CD4-positive, alpha-beta T cell (primary cell): ENCODE measurements around the gene CACNA1D. TPM values are rescaled to one million over a fixed set of nuclear protein-coding genes. Genes with fewer than 3 reads are reported as not detected.
"Not testable (repeated sequence)": the region's sequence is repeated elsewhere in the genome, so short reads cannot be mapped to it uniquely, and the experiment has no call there.

Experiments used
- ATAC-seq: fragments of 200-7000 bp; cut with Tn5 transposase; one replicate; pipeline ENCODE4 v1.10.0; 2022; ENCODE audit warnings: mild to moderate bottlenecking; ENCODE audit not compliant: poor library complexity
- CTCF ChIA-PET: fragments of 350-600 bp; sonication (Branson Sonifier 250); formaldehyde crosslinking; loops from one replicate; lab custom pipeline; 2021; ENCODE audit warnings: antibody characterized with exemption, inconsistent platforms; lab: Charles Lee
- POLR2A ChIA-PET: fragments of 350-600 bp; sonication (Branson Sonifier 250); formaldehyde crosslinking; loops from one replicate; lab custom pipeline; 2021; ENCODE audit warnings: antibody characterized with exemption, inconsistent platforms; lab: Charles Lee
- DNase-seq, 14 experiments: peaks; one replicate each; pipeline ENCODE4 v3.0.0-alpha.2; 2013 to 2020; ENCODE audit warnings: mixed read lengths in 2 of 14
- H3K27ac ChIP-seq, 2 donors: one replicate each; pipeline versions ENCODE4 v1.5.1 to v1.7.0; 2013; ENCODE audit warnings: low read length in 2 of 2, low read depth in 1 of 2, mild to moderate bottlenecking in 1 of 2
- H3K27me3 ChIP-seq, 2 experiments: 1 replicate in 1 of 2; 2 replicates in 1 of 2; pipeline versions ENCODE4 v1.6.1 to v1.7.0; 2013; ENCODE audit warnings: low read length in 2 of 2, control low read depth in 1 of 2, mild to moderate bottlenecking in 1 of 2, moderate library complexity in 1 of 2; ENCODE audit not compliant: insufficient read depth in 2 of 2, control insufficient read depth in 1 of 2
- H3K36me3 ChIP-seq: one replicate; pipeline ENCODE4 v1.6.1; 2013; ENCODE audit warnings: low read length, control low read depth; ENCODE audit not compliant: insufficient read depth
- H3K4me1 ChIP-seq: one replicate; pipeline ENCODE4 v1.6.1; 2013; ENCODE audit warnings: low read length, control low read depth; ENCODE audit not compliant: insufficient read depth
- H3K4me3 ChIP-seq: one replicate; pipeline ENCODE4 v1.5.1; 2013; ENCODE audit warnings: mild to moderate bottlenecking, low read length, moderate library complexity
- H3K9me3 ChIP-seq, 2 experiments: 1 replicate in 1 of 2; 2 replicates in 1 of 2; pipeline versions ENCODE4 v1.6.1 to v1.7.0; 2013; ENCODE audit warnings: low read length in 2 of 2, mild to moderate bottlenecking in 2 of 2, control low read depth in 1 of 2, moderate library complexity in 1 of 2; ENCODE audit not compliant: control insufficient read depth in 1 of 2, insufficient read depth in 1 of 2
- H3K27ac Mint-ChIP-seq: one replicate; pipeline ENCODE4 v1.8.0; 2020; ENCODE audit warnings: mixed read lengths
- H3K27me3 Mint-ChIP-seq: one replicate; pipeline ENCODE4 v1.8.0; 2021; ENCODE audit warnings: mixed read lengths
- H3K36me3 Mint-ChIP-seq: one replicate; pipeline ENCODE4 v1.8.0; 2021; ENCODE audit warnings: low read depth, mixed read lengths
- H3K4me1 Mint-ChIP-seq: one replicate; pipeline ENCODE4 v1.8.0; 2021; ENCODE audit warnings: low read depth, mixed read lengths
- H3K4me3 Mint-ChIP-seq: one replicate; pipeline ENCODE4 v1.8.0; 2020; ENCODE audit warnings: mild to moderate bottlenecking, mixed read lengths
- H3K9me3 Mint-ChIP-seq: one replicate; pipeline ENCODE4 v1.8.0; 2020; ENCODE audit warnings: mixed read lengths
- intact Hi-C, 2 experiments: fragments of 100-400 bp; cut with DNase I in 1 of 2; cut with micrococcal nuclease in 1 of 2; formaldehyde crosslinking; loops; one replicate each; pipeline versions ENCODE4 v1.15.1 to v1.9.0; 2023 to 2025; cut with DNase I, micrococcal nuclease
- total RNA-seq, 174 experiments: library from RNA in 2 of 174; stranded (reverse) in 2 of 174; gene quantifications; one replicate each; pipeline ENCODE4 v1.2.3 and lab custom pipeline; 2021 to 2026
- TF ChIP-seq, protein P1 (sequence below): fragments of 200-600 bp; IDR thresholded peaks from one replicate; pipeline ENCODE4 v1.8.0; 2022; ENCODE audit warnings: antibody characterized with exemption, mild to moderate bottlenecking

The CACNA1D gene
- total RNA-seq, 2 experiments from 2014 or later: not detected

- Mint-ChIP-seq H3K36me3 (no peaks in the 10 kb centered on the region), H3K27ac (no peak overlapping the region), H3K4me3 (no peak overlapping the region), H3K27me3 (peaks cover 56% of the 10 kb centered on the region), H3K9me3 (peaks cover 15% of the 10 kb centered on the region), H3K4me1 (no peaks in the 10 kb centered on the region)
- intact Hi-C loops: no loop called here
- peaks cover 0 to 7% of the 10 kb centered on the region in 2 experiments for H3K27me3 ChIP-seq
- DNase-seq (no peak), ATAC-seq (no peak)
- ChIA-PET CTCF (no interaction called here), POLR2A (no interaction called here)
- H3K36me3 ChIP-seq: no peaks in the 10 kb centered on the region
- TF ChIP-seq, protein P1, sequence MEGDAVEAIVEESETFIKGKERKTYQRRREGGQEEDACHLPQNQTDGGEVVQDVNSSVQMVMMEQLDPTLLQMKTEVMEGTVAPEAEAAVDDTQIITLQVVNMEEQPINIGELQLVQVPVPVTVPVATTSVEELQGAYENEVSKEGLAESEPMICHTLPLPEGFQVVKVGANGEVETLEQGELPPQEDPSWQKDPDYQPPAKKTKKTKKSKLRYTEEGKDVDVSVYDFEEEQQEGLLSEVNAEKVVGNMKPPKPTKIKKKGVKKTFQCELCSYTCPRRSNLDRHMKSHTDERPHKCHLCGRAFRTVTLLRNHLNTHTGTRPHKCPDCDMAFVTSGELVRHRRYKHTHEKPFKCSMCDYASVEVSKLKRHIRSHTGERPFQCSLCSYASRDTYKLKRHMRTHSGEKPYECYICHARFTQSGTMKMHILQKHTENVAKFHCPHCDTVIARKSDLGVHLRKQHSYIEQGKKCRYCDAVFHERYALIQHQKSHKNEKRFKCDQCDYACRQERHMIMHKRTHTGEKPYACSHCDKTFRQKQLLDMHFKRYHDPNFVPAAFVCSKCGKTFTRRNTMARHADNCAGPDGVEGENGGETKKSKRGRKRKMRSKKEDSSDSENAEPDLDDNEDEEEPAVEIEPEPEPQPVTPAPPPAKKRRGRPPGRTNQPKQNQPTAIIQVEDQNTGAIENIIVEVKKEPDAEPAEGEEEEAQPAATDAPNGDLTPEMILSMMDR: no peak
- no peaks in the 10 kb centered on the region for H3K4me1 ChIP-seq
- H3K9me3 ChIP-seq: peaks cover 11 to 26% of the 10 kb centered on the region in 2 experiments
- no peak overlapping the region for H3K27ac ChIP-seq
- no peak overlapping the region for H3K4me3 ChIP-seq
Measured at GRCh38 chr3:53658613-53659193, 164.3 kb downstream of the CACNA1D start.

- intact Hi-C loops: no loop called here
- H3K4me1 Mint-ChIP-seq: no peaks in the 10 kb centered on the region
- Histone ChIP-seq H3K27me3 (peaks cover 0 to 7% of the 10 kb centered on the region in 2 experiments), H3K27ac (no peak overlapping the region), H3K4me3 (no peak overlapping the region), H3K9me3 (peaks cover 11 to 26% of the 10 kb centered on the region in 2 experiments), H3K36me3 (no peaks in the 10 kb centered on the region), H3K4me1 (no peaks in the 10 kb centered on the region)
- DNase-seq (no peak), ATAC-seq (no peak)
- no peaks in the 10 kb centered on the region for H3K36me3 Mint-ChIP-seq
- ChIA-PET CTCF (no interaction called here), POLR2A (no interaction called here)
- peaks cover 62% of the 10 kb centered on the region for H3K27me3 Mint-ChIP-seq
- H3K9me3 Mint-ChIP-seq: peaks cover 12% of the 10 kb centered on the region
- no peak overlapping the region for H3K27ac Mint-ChIP-seq
- TF ChIP-seq, protein P1: no peak
- H3K4me3 Mint-ChIP-seq: no peak overlapping the region
Measured at GRCh38 chr3:53659996-53660395, 165.6 kb downstream of the CACNA1D start.

DNA sequence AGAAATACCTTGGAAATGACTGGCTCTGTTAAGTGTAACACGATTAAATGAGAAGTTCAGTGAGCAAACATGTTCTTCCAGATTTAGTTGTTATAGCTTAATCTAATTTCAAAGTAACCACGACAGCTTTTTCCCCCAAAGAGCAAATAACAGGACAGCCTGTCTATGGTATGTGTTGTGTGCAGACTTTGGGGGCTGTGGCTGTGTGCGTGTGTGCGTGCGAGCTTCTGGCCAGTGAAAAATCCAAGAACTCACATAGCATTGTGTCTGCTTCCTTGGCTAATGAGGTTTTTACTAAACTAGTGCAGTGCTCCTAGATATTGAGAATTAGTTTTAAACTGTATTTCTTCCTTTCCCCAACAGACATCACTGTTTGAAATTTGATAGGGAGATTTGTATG lies 167.1 kb downstream of the CACNA1D start:
- CTCF ChIA-PET: no interaction called here
- Mint-ChIP-seq H3K27ac (no peak overlapping the region), H3K36me3 (no peaks in the 10 kb centered on the region), H3K9me3 (peaks cover 5% of the 10 kb centered on the region), H3K27me3 (peaks cover 63% of the 10 kb centered on the region), H3K4me3 (no peak overlapping the region), H3K4me1 (no peaks in the 10 kb centered on the region)
- no peak overlapping the region for H3K27ac ChIP-seq
- DNase-seq (no peak), ATAC-seq (no peak)
- intact Hi-C loops: no loop called here
- H3K4me1 ChIP-seq: no peaks in the 10 kb centered on the region
- POLR2A ChIA-PET: no interaction called here
- TF ChIP-seq, protein P1: no peak
- H3K9me3 ChIP-seq: peaks cover 11 to 30% of the 10 kb centered on the region in 2 experiments
- H3K27me3 ChIP-seq: peaks cover 0 to 7% of the 10 kb centered on the region in 2 experiments
- H3K4me3 ChIP-seq: no peak overlapping the region
- H3K36me3 ChIP-seq: no peaks in the 10 kb centered on the region

DNA sequence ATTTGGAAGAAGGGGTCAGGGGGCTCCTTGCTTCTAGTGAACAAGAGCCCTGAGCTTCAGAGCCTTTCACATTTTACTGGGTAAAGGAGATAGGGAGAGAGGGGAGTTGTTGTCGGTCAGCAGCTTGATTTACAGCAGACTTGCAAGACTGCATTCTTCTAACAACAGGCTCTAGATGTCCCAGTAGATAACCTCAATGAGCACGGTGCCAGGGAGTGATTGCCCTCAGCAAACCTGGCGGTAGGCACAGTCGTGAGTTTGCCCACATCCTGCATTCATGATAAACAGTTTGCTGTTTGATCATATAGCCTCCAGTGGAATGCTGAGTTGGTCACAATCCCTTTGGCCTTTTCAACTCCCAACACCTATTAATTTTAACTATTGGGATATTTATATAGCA lies 170.4 kb downstream of the CACNA1D start:
- H3K27ac ChIP-seq, H3K36me3 Mint-ChIP-seq, H3K4me3 ChIP-seq, ATAC-seq, H3K4me3 Mint-ChIP-seq, H3K4me1 ChIP-seq, intact Hi-C loops, H3K27ac Mint-ChIP-seq, POLR2A ChIA-PET, CTCF ChIA-PET, H3K4me1 Mint-ChIP-seq, H3K36me3 ChIP-seq, H3K9me3 Mint-ChIP-seq, DNase-seq, H3K27me3 ChIP-seq: not testable (repeated sequence)
- H3K27me3 Mint-ChIP-seq: peaks cover 73% of the 10 kb centered on the region
- peaks cover 11 to 30% of the 10 kb centered on the region in 2 experiments for H3K9me3 ChIP-seq
